GM12865 (cell line): ENCODE measurements around the gene EBF3.

Experiments used
- DNase-seq: peaks from one replicate; pipeline ENCODE4 v3.0.0; 2010; ENCODE audit warnings: low read depth
- H3K4me3 ChIP-seq: 2 replicates; pipeline ENCODE4 v1.5.1; 2011; ENCODE audit warnings: mild to moderate bottlenecking, low read depth, low read length, control low read depth
- TF ChIP-seq, protein P1 (sequence below): IDR thresholded peaks from 2 replicates; pipeline ENCODE4 v1.5.1; 2011; ENCODE audit warnings: low read length, control low read depth, low read depth, inconsistent platforms; ENCODE audit not compliant: insufficient read depth; ENCODE audit errors: missing control alignments

The EBF3 gene

DNA sequence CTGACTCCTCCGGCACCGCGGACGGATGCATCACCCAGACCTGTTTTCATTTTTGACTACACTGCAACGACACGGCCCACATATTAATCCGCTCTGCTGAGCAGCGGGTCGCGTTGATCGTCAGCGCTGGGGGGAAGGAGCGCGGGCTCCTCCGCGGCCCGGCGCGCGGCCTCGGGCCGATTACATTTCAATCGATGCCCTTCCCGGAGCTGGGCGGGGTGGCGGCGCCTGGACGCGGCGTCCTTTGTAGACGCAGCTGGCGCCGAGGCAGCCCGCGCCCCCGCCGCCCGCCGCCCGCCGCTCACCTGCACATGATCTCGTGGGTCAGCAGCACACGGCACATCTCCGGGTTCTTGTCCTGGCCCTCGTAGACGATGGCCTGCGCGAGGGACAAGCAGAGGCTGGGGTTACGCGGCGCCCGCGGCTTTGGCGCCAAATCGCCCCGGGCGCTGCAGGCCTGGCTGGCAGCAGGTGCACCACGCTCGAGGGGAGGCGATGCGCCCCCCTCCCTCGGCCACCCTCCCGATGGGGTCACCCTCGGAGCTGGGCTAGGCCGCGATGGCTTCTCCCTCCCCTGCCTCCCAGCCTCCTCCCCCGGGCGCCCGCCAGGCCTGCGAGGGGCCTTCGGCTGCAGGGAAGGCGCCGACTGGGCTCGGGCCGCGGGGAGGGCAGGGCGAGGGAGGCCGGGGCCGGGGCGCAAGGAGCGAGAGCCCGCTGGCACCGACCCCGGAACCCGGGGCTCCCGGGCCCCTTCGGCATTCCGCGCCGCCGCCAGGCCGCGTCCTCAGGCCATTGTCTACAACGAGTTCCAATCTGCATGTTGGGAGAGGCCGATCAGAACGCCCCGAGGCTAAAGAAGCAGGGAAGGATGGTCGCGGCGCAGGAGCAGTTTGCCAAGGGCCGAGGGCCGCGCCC lies 5.2 kb downstream of the EBF3 start:
- TF ChIP-seq, protein P1, sequence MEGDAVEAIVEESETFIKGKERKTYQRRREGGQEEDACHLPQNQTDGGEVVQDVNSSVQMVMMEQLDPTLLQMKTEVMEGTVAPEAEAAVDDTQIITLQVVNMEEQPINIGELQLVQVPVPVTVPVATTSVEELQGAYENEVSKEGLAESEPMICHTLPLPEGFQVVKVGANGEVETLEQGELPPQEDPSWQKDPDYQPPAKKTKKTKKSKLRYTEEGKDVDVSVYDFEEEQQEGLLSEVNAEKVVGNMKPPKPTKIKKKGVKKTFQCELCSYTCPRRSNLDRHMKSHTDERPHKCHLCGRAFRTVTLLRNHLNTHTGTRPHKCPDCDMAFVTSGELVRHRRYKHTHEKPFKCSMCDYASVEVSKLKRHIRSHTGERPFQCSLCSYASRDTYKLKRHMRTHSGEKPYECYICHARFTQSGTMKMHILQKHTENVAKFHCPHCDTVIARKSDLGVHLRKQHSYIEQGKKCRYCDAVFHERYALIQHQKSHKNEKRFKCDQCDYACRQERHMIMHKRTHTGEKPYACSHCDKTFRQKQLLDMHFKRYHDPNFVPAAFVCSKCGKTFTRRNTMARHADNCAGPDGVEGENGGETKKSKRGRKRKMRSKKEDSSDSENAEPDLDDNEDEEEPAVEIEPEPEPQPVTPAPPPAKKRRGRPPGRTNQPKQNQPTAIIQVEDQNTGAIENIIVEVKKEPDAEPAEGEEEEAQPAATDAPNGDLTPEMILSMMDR = no peak
- H3K4me3 ChIP-seq = no peak overlapping the region
- no peak for DNase-seq

DNA sequence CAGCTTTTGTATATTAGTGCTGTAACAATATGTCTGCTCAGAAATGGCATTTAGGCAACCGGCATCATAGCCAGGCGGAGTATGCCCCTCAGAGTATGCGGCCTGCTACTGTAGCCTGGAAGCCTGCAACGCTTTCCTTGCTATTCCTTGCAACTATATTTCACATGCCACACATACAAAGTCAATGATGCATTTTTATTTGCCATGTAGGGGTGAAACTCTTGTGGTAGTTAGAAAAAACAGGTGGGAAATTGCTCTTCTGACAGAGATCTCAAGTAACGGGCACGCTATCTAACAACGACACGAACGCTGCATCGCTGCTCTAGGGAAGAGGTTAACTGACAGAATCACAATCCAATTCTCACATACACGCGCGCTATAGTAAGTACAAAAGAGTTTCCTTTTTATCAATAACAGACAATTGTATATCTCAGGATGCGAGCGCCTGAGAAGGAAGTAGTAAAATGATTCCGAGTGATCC lies 5.9 kb downstream of the EBF3 start:
- TF ChIP-seq, protein P1 = no peak
- no peak overlapping the region for H3K4me3 ChIP-seq
- DNase-seq = no peak

DNA sequence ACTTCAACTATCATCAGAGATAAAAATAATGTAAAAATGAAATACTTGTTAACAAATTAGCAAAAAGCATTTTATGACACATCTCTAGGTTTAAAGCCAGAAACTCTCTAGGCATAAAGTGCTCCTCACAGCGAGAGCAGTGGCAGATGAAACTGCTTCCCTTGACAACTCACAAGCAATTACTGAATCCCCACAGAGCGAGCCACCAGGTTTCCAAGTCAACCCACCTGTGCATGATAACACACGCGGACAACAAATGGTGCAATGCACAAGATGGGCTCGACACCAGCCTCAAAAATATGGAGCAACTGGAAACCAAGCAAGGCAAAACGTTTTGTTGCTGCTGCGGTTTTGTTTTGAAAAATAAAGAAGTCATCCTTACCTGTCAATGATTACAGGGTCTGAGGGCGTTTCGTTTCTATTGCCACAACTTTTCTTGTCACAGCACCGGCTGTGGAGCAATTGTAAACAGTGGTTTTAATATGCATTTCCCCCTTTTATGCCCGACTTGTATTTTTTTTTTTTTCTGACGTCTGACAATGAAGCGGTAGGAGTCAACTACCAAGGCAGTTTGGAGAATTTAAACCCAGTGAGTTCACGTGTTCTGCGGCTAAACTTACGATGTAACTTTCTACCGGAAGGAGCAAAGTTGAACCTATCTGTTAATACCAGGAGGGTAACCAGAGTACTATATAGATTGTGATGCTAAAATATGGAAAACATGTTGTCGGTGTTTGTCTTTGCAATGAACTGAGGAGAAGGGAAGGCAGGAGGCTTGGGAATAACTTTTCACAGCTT lies 7.0 kb downstream of the EBF3 start:
- H3K4me3 ChIP-seq = no peak overlapping the region
- TF ChIP-seq, protein P1 = no peak
- DNase-seq = no peak

DNA sequence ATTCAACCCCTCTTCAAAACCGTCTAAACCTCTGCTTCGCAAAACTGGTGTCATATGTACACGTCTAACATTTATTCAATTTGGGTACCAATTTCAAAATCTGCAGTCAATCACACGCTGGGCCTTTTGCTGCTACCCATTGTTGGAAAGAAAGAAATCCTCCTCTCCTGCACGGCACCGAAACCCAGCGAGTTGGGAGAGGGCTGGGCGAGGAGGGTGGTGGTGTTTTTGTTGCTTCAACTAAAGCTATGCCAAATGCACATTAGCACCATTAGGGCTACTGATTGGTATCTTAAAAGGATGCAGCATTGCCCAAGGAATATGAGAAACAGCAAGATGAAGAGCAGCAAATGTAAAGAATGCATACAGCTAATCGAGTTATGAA lies 7.8 kb downstream of the EBF3 start:
- no peak overlapping the region for H3K4me3 ChIP-seq
- TF ChIP-seq, protein P1 = no peak
- no peak for DNase-seq

DNA sequence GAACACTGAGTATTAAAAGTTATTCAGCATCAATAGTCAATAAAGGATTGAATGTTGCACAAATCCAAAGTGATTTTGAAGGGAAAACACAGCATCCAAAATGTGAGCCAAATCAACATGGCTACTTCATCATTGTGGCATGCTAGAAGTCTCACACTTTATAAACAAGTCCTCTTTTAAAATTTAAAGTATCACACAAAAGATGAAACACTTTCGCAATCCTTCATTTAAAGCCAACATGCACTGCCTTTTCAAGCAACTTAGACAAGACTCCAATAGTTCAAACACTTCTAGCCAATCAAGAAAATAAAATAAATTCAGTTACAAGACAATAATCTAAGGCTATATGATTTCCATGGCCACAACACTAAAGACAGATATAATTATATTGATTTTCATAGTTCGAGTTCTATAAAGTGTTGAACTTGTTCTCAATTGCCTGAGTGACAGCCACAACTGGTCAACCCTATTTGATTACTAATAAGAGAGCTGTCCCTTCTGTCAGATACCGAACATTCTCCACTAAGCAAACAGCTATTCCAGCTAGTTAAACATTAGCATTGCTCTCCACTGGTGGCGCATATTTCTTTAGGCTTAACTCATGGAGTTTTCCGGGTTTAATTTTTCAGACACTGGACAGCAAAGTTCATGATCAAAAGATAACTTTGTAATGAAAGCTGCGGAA lies 8.3 kb downstream of the EBF3 start:
- H3K4me3 ChIP-seq = no peak overlapping the region
- DNase-seq = no peak

More for the DNA sequence above, 8.3 kb downstream of the EBF3 start:
- TF ChIP-seq, protein P1 = no peak
